Measurements from ENCODE around the gene GALNTL6.

DNA sequence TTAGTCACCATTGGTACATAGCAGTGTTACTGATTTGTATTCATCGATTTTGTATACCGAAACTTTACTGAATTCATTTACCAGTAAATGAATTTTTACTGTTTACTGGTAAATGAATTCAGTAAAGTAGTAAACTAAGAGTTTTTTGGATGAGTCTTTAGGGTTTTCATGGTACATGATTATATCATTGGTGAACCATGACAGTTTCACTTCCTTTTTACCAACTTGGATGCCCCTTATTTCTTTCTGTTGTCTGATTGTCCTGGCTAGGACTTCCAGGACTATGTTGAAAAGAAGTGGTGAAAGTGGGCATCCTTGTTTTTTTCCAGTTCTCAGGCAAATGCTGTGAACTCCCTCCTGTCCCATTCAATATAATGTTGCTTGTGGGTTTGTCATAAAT lies 494.9 kb downstream of the GALNTL6 start:
- TF ChIP-seq POLR2A (IDR thresholded peaks at IDR 0.05; ENCODE audit: low read depth, low read length): no peak
- TF ChIP-seq BHLHE40 (IDR thresholded peaks at IDR 0.05; ENCODE audit: low read depth, low read length): no peak
- TF ChIP-seq, protein P1, sequence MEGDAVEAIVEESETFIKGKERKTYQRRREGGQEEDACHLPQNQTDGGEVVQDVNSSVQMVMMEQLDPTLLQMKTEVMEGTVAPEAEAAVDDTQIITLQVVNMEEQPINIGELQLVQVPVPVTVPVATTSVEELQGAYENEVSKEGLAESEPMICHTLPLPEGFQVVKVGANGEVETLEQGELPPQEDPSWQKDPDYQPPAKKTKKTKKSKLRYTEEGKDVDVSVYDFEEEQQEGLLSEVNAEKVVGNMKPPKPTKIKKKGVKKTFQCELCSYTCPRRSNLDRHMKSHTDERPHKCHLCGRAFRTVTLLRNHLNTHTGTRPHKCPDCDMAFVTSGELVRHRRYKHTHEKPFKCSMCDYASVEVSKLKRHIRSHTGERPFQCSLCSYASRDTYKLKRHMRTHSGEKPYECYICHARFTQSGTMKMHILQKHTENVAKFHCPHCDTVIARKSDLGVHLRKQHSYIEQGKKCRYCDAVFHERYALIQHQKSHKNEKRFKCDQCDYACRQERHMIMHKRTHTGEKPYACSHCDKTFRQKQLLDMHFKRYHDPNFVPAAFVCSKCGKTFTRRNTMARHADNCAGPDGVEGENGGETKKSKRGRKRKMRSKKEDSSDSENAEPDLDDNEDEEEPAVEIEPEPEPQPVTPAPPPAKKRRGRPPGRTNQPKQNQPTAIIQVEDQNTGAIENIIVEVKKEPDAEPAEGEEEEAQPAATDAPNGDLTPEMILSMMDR (conservative IDR thresholded peaks at IDR 0.05; ENCODE audit: low read depth, low read length): no peak
- TF ChIP-seq MAFK (IDR thresholded peaks at IDR 0.05; ENCODE audit: low read depth, low read length): no peak
- no peak for TF ChIP-seq RAD21 (IDR thresholded peaks at IDR 0.05; ENCODE audit: low read length)
- no peak for TF ChIP-seq MAZ (IDR thresholded peaks at IDR 0.05; ENCODE audit: borderline replicate concordance, low read depth, low read length)
